ENCODE measurements around the gene CYP51A1.

DNA sequence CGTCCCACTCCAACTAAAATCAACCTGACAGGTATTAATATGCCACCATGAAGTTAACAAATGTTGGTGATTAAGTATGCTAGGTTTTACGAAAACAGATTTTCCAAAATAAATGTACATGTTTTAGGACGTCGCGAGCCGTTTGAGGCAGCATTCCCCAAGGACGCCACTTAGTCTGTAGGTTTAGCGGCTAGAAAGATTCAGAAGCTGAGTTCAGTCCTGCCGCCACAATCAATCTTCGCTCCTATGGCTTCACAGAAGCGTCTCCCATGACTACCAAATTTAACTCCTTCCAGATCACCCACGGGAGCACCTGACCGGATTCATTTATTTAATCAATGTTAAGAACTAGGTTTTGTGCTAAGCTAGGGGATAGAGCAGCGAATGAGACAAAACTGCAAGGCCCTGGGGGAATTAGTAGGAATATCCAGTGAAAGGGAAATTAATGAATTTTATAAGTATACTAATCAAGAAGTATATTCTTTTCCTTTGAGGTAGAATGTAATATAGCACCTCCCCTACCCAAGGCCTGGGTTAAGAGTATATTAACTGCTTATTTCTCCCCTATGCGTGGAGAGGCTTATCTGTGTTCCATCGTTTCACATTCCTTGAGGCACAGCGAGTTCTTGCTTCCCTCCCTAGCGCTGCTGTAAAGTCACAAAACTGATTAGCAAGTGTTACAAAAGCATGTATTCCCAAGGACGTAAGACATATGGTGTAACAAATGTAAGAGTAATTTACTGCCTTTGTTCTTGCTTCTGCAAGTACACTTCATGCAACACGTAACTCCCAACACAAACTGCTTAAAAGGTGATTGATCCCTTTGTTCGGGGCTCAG lies 994 bp upstream of the CYP51A1 start:
- TF ChIP-seq, protein P1, sequence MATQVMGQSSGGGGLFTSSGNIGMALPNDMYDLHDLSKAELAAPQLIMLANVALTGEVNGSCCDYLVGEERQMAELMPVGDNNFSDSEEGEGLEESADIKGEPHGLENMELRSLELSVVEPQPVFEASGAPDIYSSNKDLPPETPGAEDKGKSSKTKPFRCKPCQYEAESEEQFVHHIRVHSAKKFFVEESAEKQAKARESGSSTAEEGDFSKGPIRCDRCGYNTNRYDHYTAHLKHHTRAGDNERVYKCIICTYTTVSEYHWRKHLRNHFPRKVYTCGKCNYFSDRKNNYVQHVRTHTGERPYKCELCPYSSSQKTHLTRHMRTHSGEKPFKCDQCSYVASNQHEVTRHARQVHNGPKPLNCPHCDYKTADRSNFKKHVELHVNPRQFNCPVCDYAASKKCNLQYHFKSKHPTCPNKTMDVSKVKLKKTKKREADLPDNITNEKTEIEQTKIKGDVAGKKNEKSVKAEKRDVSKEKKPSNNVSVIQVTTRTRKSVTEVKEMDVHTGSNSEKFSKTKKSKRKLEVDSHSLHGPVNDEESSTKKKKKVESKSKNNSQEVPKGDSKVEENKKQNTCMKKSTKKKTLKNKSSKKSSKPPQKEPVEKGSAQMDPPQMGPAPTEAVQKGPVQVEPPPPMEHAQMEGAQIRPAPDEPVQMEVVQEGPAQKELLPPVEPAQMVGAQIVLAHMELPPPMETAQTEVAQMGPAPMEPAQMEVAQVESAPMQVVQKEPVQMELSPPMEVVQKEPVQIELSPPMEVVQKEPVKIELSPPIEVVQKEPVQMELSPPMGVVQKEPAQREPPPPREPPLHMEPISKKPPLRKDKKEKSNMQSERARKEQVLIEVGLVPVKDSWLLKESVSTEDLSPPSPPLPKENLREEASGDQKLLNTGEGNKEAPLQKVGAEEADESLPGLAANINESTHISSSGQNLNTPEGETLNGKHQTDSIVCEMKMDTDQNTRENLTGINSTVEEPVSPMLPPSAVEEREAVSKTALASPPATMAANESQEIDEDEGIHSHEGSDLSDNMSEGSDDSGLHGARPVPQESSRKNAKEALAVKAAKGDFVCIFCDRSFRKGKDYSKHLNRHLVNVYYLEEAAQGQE (IDR thresholded peaks at IDR 0.05; ENCODE audit: insufficient replicate concordance, low read depth), result no peak
- TF ChIP-seq, protein P2, sequence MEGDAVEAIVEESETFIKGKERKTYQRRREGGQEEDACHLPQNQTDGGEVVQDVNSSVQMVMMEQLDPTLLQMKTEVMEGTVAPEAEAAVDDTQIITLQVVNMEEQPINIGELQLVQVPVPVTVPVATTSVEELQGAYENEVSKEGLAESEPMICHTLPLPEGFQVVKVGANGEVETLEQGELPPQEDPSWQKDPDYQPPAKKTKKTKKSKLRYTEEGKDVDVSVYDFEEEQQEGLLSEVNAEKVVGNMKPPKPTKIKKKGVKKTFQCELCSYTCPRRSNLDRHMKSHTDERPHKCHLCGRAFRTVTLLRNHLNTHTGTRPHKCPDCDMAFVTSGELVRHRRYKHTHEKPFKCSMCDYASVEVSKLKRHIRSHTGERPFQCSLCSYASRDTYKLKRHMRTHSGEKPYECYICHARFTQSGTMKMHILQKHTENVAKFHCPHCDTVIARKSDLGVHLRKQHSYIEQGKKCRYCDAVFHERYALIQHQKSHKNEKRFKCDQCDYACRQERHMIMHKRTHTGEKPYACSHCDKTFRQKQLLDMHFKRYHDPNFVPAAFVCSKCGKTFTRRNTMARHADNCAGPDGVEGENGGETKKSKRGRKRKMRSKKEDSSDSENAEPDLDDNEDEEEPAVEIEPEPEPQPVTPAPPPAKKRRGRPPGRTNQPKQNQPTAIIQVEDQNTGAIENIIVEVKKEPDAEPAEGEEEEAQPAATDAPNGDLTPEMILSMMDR (IDR thresholded peaks at IDR 0.05; ENCODE audit: insufficient read depth, low read length), result no peak
- no peak for TF ChIP-seq GABPA (IDR thresholded peaks at IDR 0.05; ENCODE audit: low read depth)
